HepG2 (cell line): ENCODE measurements around the gene GDF15. TPM values are rescaled to one million over a fixed set of nuclear protein-coding genes. Genes with fewer than 3 reads are reported as not detected.

ENCODE experiments used
- ATAC-seq: fragments of 200-7000 bp; cut with Tn5 transposase; 3 replicates; pipeline ENCODE4 v1.9.1; 2020; ENCODE audit warnings: mild to moderate bottlenecking, moderate library complexity
- BruUV-seq: library from RNA; stranded (reverse); fragments of 400-500 nt; replicated peaks from 2 replicates; lab custom pipeline; 2021; lab: Mats Ljungman, UMichigan
- CTCF ChIA-PET: fragments of 300-600 bp; formaldehyde crosslinking; extraction: SDS; loops from one replicate; lab custom pipeline; 2021; ENCODE audit warnings: low total read pairs, inconsistent platforms, low intra/inter-chr PET ratio; lab: Yijun Ruan, JAX
- POLR2A ChIA-PET: fragments of 350-600 bp; sonication (Branson Sonifier 250); formaldehyde crosslinking; loops from one replicate; lab custom pipeline; 2020; ENCODE audit warnings: antibody characterized with exemption, inconsistent platforms; lab: Yijun Ruan, JAX
- DNase-seq: peaks from one replicate; pipeline ENCODE4 v3.0.0-alpha.2; 2015; ENCODE audit warnings: low spot score
- FAIRE-seq: peaks from 3 replicates; lab custom pipeline; 2011; peaks lifted over from hg19 to GRCh38; lab: Jason Lieb, UNC
- H2AFZ ChIP-seq: one replicate; pipeline ENCODE4 v1.6.1; 2011; ENCODE audit warnings: low read length, inconsistent platforms
- H3K27ac ChIP-seq: fragments of 300-600 bp; 3 replicates; pipeline ENCODE4 v1.8.0; 2011; ENCODE audit warnings: mixed run types, mild to moderate bottlenecking, mixed read lengths, low read length, inconsistent platforms; ENCODE audit not compliant: insufficient read depth; ENCODE audit errors: extremely low read length
- H3K27me3 ChIP-seq, 2 experiments: fragments of 200-600 bp in 1 of 2; 2 replicates in 1 of 2; 3 replicates in 1 of 2; pipeline versions ENCODE4 v1.6.0 to v1.8.0; 2011; ENCODE audit warnings: low read length in 2 of 2, mild to moderate bottlenecking in 2 of 2, moderate library complexity in 2 of 2, inconsistent platforms in 1 of 2; ENCODE audit not compliant: insufficient read depth in 2 of 2, control insufficient read depth in 1 of 2
- H3K36me3 ChIP-seq, 2 experiments: fragments of 200-600 bp in 1 of 2; replicated peaks in 1 of 2; 2 replicates in 1 of 2; 3 replicates in 1 of 2; pipeline versions ENCODE4 v1.5.1 to v1.8.0; 2011; ENCODE audit warnings: low read length in 2 of 2, inconsistent platforms in 1 of 2; ENCODE audit not compliant: insufficient read depth in 2 of 2, control insufficient read depth in 1 of 2
- H3K4me1 ChIP-seq: 2 replicates; pipeline ENCODE4 v1.5.1; 2012; ENCODE audit warnings: low read length, inconsistent platforms; ENCODE audit not compliant: insufficient read depth
- H3K4me2 ChIP-seq: 2 replicates; pipeline ENCODE4 v1.6.0; 2011; ENCODE audit warnings: low read depth, low read length, inconsistent platforms
- H3K4me3 ChIP-seq, 3 experiments: fragments of 200-600 bp in 1 of 3; sonication (generic), shearing (Covaris generic) in 1 of 3; replicated peaks in 1 of 3; 2 replicates each; pipeline ENCODE4 v1.5.1; 2011 to 2016; ENCODE audit warnings: low read length in 3 of 3, inconsistent platforms in 2 of 3, low read depth in 2 of 3, mild to moderate bottlenecking in 2 of 3, control low read depth in 1 of 3, mixed read lengths in 1 of 3; ENCODE audit not compliant: insufficient read depth in 1 of 3
- H3K79me2 ChIP-seq: one replicate; pipeline ENCODE4 v1.6.1; 2011; ENCODE audit warnings: low read length, inconsistent platforms; ENCODE audit not compliant: insufficient read depth
- H3K9ac ChIP-seq: 2 replicates; pipeline ENCODE4 v1.6.0; 2011; ENCODE audit warnings: mild to moderate bottlenecking, low read depth, low read length, inconsistent platforms; ENCODE audit not compliant: insufficient read depth
- H3K9me3 ChIP-seq: 2 replicates; pipeline ENCODE4 v1.5.1; 2012; ENCODE audit warnings: mild to moderate bottlenecking, low read length
- H4K20me1 ChIP-seq: 2 replicates; pipeline ENCODE4 v1.6.0; 2011; ENCODE audit warnings: inconsistent platforms, mild to moderate bottlenecking, low read length, moderate library complexity; ENCODE audit not compliant: insufficient read depth
- BCL6 ChIP-seq: IDR thresholded peaks from 2 replicates; pipeline ENCODE4 v1.6.1; 2016; ENCODE audit warnings: missing genetic modification reagents, missing compliant biosample characterization
- FOXA1 ChIP-seq, 2 experiments: fragments of 450-650 bp in 1 of 2; sonication (generic) in 1 of 2; formaldehyde crosslinking in 1 of 2; IDR thresholded peaks; 2 replicates each; pipeline versions ENCODE4 v1.4.0 to v1.6.1; 2016 to 2020; ENCODE audit warnings: missing genetic modification reagents in 1 of 2
- HNF4G ChIP-seq, 2 experiments: sonication (generic) in 1 of 2; formaldehyde crosslinking in 1 of 2; IDR thresholded peaks; 2 replicates each; pipeline versions ENCODE4 v1.4.0 to v1.6.1; 2011 to 2020; ENCODE audit warnings: borderline replicate concordance in 2 of 2, low read depth in 2 of 2, mild to moderate bottlenecking in 2 of 2, low read length in 1 of 2, missing genetic modification reagents in 1 of 2, moderate library complexity in 1 of 2
- PITX1 ChIP-seq: sonication (generic); formaldehyde crosslinking; IDR thresholded peaks from 2 replicates; pipeline ENCODE4 v1.5.1; 2020; ENCODE audit warnings: mild to moderate bottlenecking, missing genetic modification reagents
- POLR2G ChIP-seq: fragments of 200-400 bp; formaldehyde crosslinking; IDR thresholded peaks from 2 replicates; pipeline ENCODE4 v1.6.1; 2018; ENCODE audit warnings: mild to moderate bottlenecking, low read depth, low read length, moderate library complexity
- SKIL ChIP-seq: sonication (generic); formaldehyde crosslinking; IDR thresholded peaks from 2 replicates; pipeline ENCODE4 v1.8.0; 2022; ENCODE audit warnings: missing genetic modification reagents, mild to moderate bottlenecking, moderate library complexity, borderline replicate concordance
- TP53 ChIP-seq: sonication (generic); formaldehyde crosslinking; conservative IDR thresholded peaks from 2 replicates; pipeline ENCODE4 v1.4.0; 2020; ENCODE audit warnings: missing genetic modification reagents
- ZKSCAN1 ChIP-seq: fragments of 150-350 bp; IDR thresholded peaks from 2 replicates; pipeline ENCODE4 v1.6.1; 2014; ENCODE audit warnings: low read length
- ZNF687 ChIP-seq: sonication (generic); formaldehyde crosslinking; IDR thresholded peaks from 2 replicates; pipeline ENCODE4 v1.5.1; 2020; ENCODE audit warnings: mild to moderate bottlenecking, missing genetic modification reagents, moderate library complexity
- WGBS: methylation state at CpG from one replicate; pipeline ENCODE4 v1.1.6; 2017; ENCODE audit warnings: low lambda C conversion rate; 5-methylcytosine and 5-hydroxymethylcytosine counted together
- in situ Hi-C: cut with HindIII; loops from 2 replicates; pipeline ENCODE4 v1.10.0; 2017; ENCODE audit warnings: low pct_unique_long_range_greater_than_20kb; ENCODE audit not compliant: extremely low pct_ligation_motif_present
- intact Hi-C: fragments of 100-400 bp; cut with micrococcal nuclease; formaldehyde crosslinking; loops from one replicate; pipeline ENCODE4 v1.10.0; 2022; ENCODE audit not compliant: unreplicated experiment
- polyA plus RNA-seq, 8 experiments: library from polyadenylated mRNA; depleted of rRNA in 3 of 8; stranded (reverse) in 7 of 8; unstranded in 1 of 8; fragments of >200 nt; fragmentation: Illumina TruSeq in 4 of 8; extraction: Trizol in 4 of 8; gene quantifications; 2 replicates each; pipeline versions ENCODE4 v1.2.1 to v1.2.3, GENCODE V29; 2011 to 2016; ENCODE audit warnings: low read depth in 4 of 8, missing spikeins in 1 of 8, mixed read lengths in 1 of 8; ENCODE audit not compliant: insufficient read depth in 1 of 8
- total RNA-seq, 5 experiments: library from RNA; depleted of rRNA; stranded (reverse); fragments of >200 nt; fragmentation: Illumina TruSeq; extraction: Trizol; gene quantifications; 2 replicates each; pipeline ENCODE4 v1.2.3, GENCODE V29; 2016; ENCODE audit warnings: low read depth in 1 of 5

The GDF15 gene
- total and polyA plus RNA-seq, 2 of the 13 experiments (the other 11 are each of a cell fraction or from before 2014, with no cell fraction given) = 146 to 422 TPM

DNA sequence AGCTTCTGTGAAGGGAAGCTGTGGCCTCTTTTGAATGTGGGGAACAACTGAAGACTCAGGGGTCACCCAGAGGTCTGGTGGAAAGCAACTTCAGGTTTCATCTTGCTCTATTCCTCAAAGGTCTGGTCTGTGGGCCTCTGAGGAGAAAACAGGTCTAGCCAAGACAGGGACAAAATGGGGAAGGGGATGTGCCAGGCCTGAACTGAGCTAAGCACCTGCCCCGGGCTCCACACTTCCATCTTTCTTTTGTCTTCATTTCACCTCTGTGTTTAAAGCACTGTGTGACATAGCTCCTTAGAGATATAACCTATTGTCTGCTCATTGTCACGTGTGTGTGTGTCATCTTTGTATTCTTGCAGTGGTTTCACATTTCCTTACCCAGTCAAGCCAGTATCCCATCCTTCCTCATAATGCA, 19.9 kb upstream of the GDF15 start:
- Histone ChIP-seq H3K4me1 (peaks cover 80% of the 10 kb centered on the region), H3K27me3 (no peaks in the 10 kb centered on the region), H4K20me1 (no peaks in the 10 kb centered on the region), H3K79me2 (peaks cover 5% of the 10 kb centered on the region), H3K4me2 (no peak overlapping the region), H2AFZ (no peak overlapping the region), H3K36me3 (peaks cover 8 to 33% of the 10 kb centered on the region in 2 experiments; a peak in 4 of 5 replicates), H3K27ac (peak overlapping the region; percentile 90), H3K9ac (peak overlapping the region; percentile 49), H3K9me3 (no peaks in the 10 kb centered on the region), H3K4me3 (no peak overlapping the region)
- ATAC-seq = no peak
- CTCF ChIA-PET = no interaction called here
- no peak for TF ChIP-seq TP53
- 0 out of 2 replicates have a peak, but pooled peaks have one; percentile 15 for TF ChIP-seq POLR2G
- POLR2A ChIA-PET = interaction anchor here (0.9 to 17.4 kb wide), 4 partner anchors 8 to 85 kb away, joined by 3 to 514 read pairs (median 35); partner anchors contain the start of genes GDF15 and JUND
- DNase-seq = no peak
- no peak for FAIRE-seq
- 88% methylated on average over 2 of the region's 2 CpGs for whole genome bisulfite sequencing
- intact Hi-C loops = no loop called here
- no TSS peak for BruUV-seq
- in situ Hi-C loops = no loop called here

DNA sequence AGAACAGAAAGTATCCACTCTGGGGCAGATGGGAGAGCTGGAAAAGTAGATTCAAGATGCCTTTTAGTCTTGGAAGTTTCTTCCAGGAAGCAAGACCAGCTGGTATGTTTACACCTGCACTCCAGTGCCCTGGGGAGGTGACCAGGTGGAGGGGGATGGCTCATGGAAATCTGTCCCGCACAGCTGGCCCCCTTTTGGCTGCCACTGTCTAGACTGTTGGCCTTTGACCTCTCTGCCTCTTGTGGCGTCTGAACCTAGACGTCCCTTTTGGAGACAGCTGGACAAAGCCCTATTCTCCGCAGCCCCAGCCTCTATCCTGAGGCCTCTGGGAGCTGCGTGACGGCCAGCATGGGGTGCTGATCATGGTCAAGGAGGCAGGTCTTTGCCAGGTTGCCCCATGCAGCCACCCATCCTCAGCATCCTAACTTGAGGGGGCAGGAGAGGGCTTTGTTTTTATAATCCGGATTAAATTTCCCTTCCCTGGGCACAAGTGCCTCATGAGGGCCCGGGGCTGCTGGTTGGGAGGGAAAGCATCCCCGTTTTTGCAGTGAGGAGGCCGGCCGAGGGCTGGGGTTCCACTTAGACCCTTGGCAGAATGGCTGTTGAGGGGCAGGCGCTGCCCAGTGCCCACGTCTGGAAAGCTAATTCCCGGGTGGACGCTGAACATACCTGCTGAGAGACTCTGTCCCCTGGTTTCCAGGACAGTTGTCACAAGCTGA, 17.3 kb upstream of the GDF15 start:
- no peak for ATAC-seq
- 78% methylated on average over 5 of the region's 15 CpGs for WGBS
- H3K9ac ChIP-seq = peak overlapping the region; percentile 25; the same call in 1 of the 2 replicates
- intact Hi-C loops = no loop called here
- H3K9me3 ChIP-seq = no peaks in the 10 kb centered on the region
- H3K4me2 ChIP-seq = peak overlapping the region; percentile 14; the same call in 1 of the 2 replicates
- POLR2A ChIA-PET = interaction anchor here (17.4 kb wide), 1 partner anchor 17 kb away, joined by 514 read pairs; the partner anchor contains the start of gene GDF15
- no peaks in the 10 kb centered on the region for H3K27me3 ChIP-seq
- H3K27ac ChIP-seq = peak overlapping the region; percentile 19
- CTCF ChIA-PET = no interaction called here
- peaks cover 0 to 14% of the 10 kb centered on the region in 2 experiments; a peak in 2 of 5 replicates for H3K36me3 ChIP-seq
- in situ Hi-C loops = no loop called here
- H3K4me1 ChIP-seq = peaks cover 82% of the 10 kb centered on the region
- no TSS peak for BruUV-seq
- H3K79me2 ChIP-seq = peaks cover 2% of the 10 kb centered on the region
- H3K4me3 ChIP-seq = no peak overlapping the region
- no peak for FAIRE-seq
- DNase-seq = peak; percentile 39
- H2AFZ ChIP-seq = no peak overlapping the region
- no peaks in the 10 kb centered on the region for H4K20me1 ChIP-seq
- TF ChIP-seq ZNF687 (CRISPR knock-in tag) = peak; percentile 79
- TF ChIP-seq BCL6 = peak; percentile 66
- no peak for TF ChIP-seq ZKSCAN1
- 0 out of 2 replicates have a peak, but pooled peaks have one; percentile 7 for TF ChIP-seq PITX1 (CRISPR knock-in tag)
- TF ChIP-seq HNF4G (IDR thresholded peaks at IDR 0.05; ENCODE audit: borderline replicate concordance, low read depth, low read length) = peak; percentile 25; the same call in 1 of the 2 replicates
- TF ChIP-seq HNF4G (CRISPR knock-in tag; IDR thresholded peaks at IDR 0.05; ENCODE audit: borderline replicate concordance, low read depth) = no peak
- no peak for TF ChIP-seq FOXA1 (IDR thresholded peaks at IDR 0.05)
- no peak for TF ChIP-seq FOXA1 (CRISPR knock-in tag; IDR thresholded peaks at IDR 0.05)
- TF ChIP-seq SKIL (CRISPR knock-in tag) = peak; percentile 91
